SW 1271 (cell line): ENCODE data around the gene TMEM260.
"Not testable (repeated sequence)": the region's sequence is repeated elsewhere in the genome, so short reads cannot be mapped to it uniquely, and the experiment has no call there.

Source experiments
- DNase-seq, 2 experiments: peaks; one replicate each; lab custom pipeline; 2025; lab: John Stamatoyannopoulos, UW

Gene TMEM260

DNA sequence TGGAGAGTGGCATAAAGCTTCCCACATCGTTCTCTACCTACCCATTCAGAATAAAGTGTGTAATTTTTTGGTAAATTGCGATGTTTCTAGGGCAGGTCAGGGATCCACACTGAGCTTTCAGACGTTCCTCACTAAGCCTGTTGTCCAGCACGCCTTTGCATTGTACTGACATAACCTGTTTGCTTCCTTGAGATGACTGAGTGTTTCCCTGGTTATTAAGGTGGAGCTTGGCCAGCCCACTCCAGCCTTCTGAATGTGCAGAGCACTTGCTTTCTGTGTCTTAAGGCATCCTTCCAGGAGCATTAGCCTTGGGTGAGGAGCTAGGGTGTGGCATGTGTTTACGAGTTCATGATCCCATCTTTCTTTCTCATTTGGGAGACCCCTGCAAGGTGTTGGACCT lies 96.4 kb downstream of the TMEM260 start:
- no peak for DNase-seq

DNA sequence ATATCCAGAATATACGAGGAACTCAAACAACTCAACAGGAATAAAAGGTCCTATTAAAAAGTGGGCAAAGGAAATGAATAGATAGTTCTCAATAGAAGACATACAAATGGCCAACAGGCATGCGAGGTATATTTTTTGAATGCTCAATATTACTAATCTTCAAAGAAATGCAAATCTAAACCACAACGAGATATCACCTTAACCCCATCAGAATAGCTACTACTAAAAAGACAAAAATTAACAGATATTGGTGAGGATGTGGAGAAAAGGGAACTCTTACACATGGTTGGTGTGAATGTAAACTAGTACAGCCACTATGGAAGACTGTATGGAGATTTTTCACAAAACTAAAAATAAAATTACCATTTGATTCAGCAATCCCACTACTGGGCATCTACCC lies 99.2 kb downstream of the TMEM260 start:
- DNase-seq: no peak

DNA sequence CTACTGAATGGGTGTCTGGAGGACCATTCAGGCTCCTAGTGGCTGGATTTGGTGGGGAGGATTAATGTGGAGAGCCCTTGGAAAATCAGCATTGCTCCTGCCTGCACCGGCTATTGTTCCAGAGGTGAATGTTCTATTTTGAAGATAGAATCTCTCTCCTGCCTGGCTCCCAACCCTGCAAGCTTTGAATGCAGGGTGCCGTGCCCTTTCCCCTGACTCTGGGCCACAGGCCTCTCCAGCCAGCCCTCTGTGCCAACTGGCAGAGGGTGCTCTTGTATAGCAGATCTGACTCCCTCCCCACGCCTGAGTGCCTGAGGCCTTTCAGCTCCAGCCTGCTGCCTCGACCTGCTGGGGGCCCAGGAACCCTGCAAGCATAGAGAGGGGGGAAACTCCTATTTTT lies 106.8 kb downstream of the TMEM260 start:
- no peak for DNase-seq

DNA sequence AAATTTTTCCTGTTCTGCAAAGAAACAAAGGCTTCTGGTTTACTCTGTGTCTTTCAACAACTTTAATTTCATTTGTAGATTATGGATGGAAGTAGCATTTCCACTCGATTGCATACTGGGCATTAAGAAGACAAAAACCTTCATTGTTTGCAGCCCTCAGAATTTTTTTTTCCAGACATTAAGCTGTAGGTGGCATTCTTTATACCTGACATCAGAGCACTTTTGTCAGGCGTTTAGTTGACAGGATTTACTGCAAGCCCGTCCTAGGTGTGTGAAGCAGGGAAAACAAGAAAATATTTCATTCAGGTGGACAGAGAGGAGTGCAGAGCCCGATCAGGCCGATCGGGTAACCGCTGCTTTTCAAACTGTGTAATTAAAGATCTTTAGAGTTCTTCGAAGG lies 107.5 kb downstream of the TMEM260 start:
- DNase-seq: no peak

DNA sequence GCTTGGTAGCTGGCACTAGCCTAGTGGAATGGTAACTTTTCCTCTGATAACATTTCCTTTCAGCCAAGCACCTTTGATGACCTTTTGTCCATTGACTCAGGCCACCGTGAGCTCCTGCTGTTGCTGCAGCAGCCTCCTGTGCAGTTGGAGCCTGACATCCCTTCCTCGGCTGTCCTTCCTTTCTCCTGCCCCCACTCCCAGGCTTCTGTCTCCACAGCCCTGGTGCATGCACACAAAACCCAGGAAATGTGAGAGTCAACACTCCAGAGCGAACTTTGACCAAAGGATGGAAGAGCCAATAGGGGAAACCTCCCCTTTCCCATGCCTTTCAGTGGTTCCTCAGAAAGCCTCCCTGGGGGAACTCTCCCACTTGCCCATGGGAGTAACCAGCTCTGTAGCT lies 115.0 kb downstream of the TMEM260 start:
- no peak for DNase-seq

DNA sequence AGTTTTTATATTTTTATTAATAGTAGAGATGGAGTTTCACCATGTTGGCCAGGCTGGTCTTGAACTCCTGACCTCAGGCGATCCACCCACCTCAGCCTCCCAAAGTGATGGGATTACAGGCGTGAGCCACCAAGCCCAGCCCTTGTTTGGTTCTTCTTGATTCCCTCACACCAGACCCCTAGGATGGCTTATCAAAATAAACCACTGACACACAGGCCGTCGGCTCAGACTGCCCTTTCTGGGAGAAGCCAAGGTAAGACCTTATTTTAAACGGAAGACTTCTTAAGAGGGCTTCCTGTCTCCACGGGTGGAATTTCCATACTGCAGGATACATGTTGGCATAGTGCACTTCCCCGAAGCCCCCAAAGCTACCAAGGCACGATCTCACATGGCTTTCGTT lies 115.6 kb downstream of the TMEM260 start:
- not testable (repeated sequence) for DNase-seq
